Activated naive CD4-positive, alpha-beta T cell (primary cell): ENCODE measurements around the gene DPP6.
"Not testable (repeated sequence)": the region's sequence is repeated elsewhere in the genome, so short reads cannot be mapped to it uniquely, and the experiment has no call there.

Experiments used
- DNase-seq, 4 experiments: peaks; one replicate each; lab custom pipeline; 2025; lab: John Stamatoyannopoulos, UW

The DPP6 gene

GRCh38 chr7:154148791-154149516 is 96.8 kb downstream of the DPP6 start:
- DNase-seq = not testable (repeated sequence)

GRCh38 chr7:154150656-154151055 is 98.5 kb downstream of the DPP6 start:
- not testable (repeated sequence) for DNase-seq

GRCh38 chr7:154151306-154151705 is 99.1 kb downstream of the DPP6 start:
- DNase-seq = not testable (repeated sequence)

DNA sequence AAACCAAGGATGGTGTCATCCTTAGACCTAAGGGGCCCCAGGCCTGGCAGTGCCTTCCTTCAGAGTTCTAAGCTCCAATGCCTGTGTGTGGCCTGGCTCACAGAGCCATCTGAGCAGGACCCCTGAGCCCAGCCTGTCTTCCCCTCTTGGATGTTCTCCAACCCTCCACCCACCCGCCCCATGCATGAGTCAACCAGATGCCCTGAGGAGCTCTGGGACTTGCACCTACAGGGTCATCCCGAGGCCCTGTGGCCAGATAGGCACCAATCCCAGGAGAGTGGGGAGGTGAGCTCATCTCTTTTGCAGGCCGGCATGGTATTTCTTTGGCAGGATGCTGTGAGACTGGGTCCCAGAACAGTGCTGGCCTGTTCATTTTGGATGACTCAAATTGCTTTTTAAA is 103.7 kb downstream of the DPP6 start:
- DNase-seq = not testable (repeated sequence)

DNA sequence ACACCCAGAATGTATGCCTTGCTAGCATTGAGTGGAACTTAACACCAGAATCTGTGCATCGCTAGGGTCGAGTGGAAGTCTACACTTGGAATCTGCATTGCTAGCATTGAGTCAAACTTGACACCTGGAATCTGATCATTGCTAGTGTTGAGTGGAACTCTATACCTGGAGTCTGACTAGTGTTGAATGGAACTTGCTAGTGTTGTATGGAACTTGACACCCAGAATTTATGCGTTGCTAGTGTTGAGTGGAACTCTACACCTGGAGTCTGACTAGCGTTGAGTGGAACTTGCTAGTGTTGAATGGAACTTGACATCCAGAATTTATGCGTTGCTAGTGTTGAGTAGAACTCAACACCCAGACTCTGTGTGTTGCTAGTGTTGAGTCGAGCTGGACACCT is 110.7 kb downstream of the DPP6 start:
- not testable (repeated sequence) for DNase-seq

DNA sequence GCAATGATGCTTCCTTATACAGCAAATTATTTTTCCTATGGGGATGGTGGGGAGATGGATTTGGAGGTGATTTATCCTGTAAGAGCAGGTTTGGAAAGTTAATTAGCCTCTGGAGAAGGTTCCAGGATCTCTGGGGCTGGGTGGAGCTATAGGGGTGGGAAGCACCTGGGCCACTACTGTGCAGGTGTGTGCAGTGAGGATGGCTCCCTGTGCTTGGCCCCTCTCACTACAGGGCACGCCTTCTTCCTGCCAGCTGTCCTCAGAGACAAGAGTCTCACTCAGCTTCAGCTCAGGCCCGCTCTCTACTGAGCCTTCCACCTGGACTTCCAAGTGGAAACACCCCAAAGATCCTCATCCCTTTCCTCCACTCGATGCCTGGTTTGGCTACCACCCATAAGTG is 111.4 kb downstream of the DPP6 start:
- DNase-seq = not testable (repeated sequence)

DNA sequence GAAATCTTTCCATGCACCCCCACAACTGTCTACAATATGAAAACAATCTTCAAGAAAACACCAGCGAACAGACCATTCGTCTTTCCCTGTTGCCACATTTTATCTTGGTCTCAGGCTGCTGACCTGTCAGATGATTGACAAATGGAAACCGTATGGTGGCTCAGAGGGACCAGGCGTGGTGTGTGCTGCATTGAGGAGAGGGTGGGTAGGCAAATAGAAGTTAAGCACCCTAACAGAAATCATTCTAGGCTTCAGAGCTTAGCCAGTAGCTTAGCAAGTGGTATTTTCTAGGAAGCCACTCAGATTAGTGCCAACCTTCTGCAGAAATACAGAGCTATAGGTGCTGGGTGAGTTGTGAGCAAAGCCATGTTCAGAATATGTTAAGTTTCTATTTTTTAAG is 114.9 kb downstream of the DPP6 start:
- DNase-seq = no peak

- DNase-seq = no peak
These were observed 115.6 kb downstream of the DPP6 start for GRCh38 chr7:154167807-154168206.

GRCh38 chr7:154171422-154171821 is 119.2 kb downstream of the DPP6 start:
- DNase-seq = no peak

DNA sequence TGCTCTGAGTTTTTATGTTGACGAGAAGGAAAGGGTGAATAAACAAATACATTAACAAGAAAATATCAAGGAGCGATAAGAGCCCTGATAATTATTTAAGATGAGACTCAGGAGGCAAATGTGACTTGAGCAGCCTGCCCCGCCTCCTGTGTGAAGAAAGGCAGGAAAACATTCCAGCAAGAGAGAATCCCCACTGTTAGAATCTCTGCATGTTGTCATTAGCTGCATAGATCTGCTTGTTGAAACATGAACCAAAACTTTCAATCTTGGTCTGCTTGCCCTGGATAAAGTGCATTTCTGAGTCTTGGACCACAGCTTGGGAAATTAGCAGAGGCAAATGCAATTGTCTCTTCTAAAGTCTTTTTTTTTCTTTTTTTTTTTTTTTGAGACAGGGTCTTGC is 120.0 kb downstream of the DPP6 start:
- DNase-seq = no peak

GRCh38 chr7:154177584-154177983 is 125.4 kb downstream of the DPP6 start:
- no peak for DNase-seq

- no peak for DNase-seq
These were observed 126.7 kb downstream of the DPP6 start for GRCh38 chr7:154178895-154179294.

GRCh38 chr7:154183482-154183881 is 131.3 kb downstream of the DPP6 start:
- no peak for DNase-seq

- no peak for DNase-seq
These were observed 131.7 kb downstream of the DPP6 start for GRCh38 chr7:154183946-154184345.

DNA sequence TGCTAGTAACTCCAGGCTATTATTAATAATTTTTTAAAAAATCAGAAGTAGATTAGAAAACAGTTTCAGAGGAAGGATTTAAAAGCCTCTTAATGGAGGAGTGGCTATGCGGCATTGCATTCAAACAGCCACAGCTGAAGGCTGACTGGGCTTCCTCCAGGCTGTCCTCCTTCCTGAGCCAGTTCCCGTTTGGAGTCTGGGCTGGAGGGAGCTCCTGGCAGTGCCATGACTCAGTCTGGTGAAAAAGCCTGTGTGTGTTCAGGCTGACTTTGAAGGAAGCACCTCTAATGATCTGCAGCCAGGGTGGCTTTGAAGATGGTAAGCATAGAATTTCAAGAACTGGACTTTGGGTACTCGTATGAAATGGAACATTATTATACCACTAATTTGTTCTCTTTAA is 134.6 kb downstream of the DPP6 start:
- DNase-seq = no peak

DNA sequence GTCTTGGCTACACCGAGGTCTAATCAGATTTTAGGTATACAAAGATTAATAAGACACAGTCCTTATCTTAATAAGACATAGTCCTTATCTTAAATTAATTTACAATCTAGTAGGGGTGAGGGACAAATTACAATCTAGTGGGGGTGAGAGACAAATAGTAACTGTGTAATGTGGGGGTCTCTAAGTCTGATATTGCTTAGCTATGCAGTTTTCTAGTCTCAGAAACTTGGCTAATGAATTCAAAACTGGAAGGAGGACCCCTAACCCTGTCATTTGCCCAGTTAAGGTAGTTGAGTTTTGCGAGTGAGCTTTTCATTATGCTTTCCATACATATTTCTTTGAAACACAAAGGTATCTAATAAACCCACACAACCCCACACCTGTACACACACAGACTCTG is 136.1 kb downstream of the DPP6 start:
- DNase-seq = no peak

DNA sequence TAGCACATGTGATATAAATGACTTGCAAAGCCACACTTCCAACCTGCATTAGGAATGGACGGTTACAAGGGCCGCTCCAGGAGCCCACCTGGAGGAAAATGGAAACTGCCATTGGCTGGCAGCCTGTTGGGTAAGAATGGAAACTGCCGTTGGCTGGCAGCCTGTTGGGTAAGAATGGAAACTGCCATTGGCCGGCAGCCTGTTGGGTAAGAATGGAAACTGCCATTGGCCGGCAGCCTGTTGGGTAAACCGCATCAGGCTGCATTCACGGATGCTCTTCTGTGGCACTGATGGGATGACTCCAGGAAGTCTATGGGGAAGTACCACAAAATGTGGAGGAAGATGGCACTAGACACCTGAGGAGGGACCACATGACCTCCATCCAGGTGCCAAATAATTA is 143.1 kb downstream of the DPP6 start:
- no peak for DNase-seq

GRCh38 chr7:154198481-154198880 is 146.3 kb downstream of the DPP6 start:
- no peak for DNase-seq

DNA sequence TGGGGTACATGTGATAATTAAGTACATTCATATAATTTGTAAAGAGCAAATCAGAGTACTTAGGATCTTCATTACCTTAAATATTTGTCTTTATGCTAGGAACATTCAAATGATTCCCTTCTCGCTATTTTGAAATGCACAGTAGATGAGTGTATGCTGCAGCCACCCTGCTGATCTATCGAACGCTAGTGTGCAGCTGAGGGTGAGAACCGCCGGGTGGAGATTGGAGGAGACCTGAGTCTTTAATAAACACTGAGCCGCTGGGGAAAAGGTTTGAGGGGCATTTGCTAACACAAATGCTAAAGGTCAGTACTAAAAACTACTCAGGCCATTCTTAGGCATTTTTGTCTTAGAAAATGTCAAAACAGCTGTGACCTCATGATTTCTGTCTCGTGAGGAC is 148.0 kb downstream of the DPP6 start:
- DNase-seq = no peak

GRCh38 chr7:154202002-154202401 is 149.8 kb downstream of the DPP6 start:
- no peak for DNase-seq

DNA sequence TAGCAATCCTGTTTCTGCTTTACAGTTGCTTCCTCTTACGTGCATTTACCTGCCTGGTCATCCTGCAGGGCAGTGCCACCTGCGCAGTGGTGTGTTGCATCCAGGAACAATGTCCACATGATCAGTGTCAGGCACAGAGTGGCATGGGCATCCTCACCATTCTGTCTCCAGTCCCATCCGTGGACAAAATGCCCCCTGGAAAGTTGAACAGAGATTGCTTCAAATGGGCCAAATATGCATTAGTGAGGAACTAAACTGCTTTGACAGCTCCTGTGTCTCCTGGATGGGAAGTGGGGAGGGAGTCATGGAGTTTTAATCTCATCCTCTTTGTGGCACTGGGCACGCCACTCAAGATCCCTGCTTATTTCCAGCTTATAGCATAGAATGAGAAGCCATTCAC is 151.8 kb downstream of the DPP6 start:
- DNase-seq = no peak

DNA sequence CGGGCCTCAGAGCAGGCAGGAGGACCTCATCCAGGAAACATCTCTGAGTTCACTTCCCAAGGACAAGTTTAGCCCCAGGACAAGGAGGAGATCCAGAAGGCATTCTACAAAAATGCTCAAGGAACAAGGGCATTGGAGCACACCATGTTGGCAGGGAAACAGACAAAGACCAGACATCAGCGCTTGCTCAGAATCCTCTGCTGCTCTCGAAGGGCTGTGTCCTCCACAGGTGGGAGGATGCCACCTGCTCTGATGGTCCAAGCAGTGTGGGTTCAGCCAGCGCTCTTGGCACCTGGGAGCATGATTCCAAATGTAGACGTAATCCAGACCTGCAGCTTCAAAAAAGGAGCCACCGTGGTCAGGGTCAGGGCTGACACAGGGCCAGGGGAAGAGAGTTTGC is 160.7 kb downstream of the DPP6 start:
- DNase-seq = no peak

- no peak for DNase-seq
These were observed 165.6 kb downstream of the DPP6 start for GRCh38 chr7:154217688-154218340.

- DNase-seq = no peak
These were observed 179.5 kb downstream of the DPP6 start for GRCh38 chr7:154231732-154232131.
